Ishikawa (cell line): Measurements from ENCODE around the gene SH3RF3.

ENCODE experiments used
- EP300 ChIP-seq: IDR thresholded peaks from 2 replicates; pipeline ENCODE4 v1.6.1; 2012; ENCODE audit warnings: borderline replicate concordance
- TAF1 ChIP-seq: IDR thresholded peaks from 2 replicates; pipeline ENCODE4 v1.6.1; 2012; ENCODE audit warnings: low read depth, mild to moderate bottlenecking

DNA sequence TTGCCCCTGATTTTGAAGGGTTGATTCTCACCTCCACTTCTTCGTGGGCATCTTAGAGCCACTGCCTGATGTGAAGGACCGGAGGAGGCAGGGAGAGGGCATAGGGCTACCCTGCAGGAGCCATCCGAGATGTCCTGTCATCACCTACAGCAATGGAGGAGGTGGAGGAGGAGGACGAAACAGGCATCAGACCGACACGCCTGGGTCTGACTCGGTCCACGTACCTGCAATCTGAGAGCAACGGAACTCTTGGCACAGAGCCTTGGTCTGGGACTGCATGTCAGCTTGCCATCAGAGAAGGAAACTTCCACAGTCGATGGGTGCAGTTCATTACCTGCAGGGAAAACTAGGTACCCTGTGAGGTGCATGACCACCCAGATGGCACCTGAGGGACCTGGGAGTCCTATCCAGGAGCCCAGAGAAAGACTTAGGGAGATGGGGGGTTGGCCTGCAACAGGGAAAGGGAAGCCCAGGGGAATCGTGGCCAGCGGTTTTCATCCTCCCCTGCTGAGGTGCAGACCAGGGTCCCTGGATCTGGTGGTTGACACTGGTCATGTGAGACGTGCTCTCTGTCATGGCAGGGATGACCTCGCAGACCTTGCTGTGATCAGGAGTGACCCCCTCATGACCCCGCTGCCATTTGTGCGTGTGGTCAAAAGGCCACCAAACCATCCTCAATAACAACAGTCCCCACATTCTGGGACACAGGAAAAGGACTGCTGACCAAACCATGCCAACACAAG is 293.9 kb downstream of the SH3RF3 start:
- TF ChIP-seq EP300, result no peak
- TF ChIP-seq TAF1, result no peak
